ENCODE data around the gene GRIK3.

GRCh38 chr1:36818771-36819170, 215.5 kb downstream of the GRIK3 start:
- TF ChIP-seq ZNF274 (IDR thresholded peaks at IDR 0.05; ENCODE audit: low read depth, low read length) = no peak
- TF ChIP-seq YY1 (IDR thresholded peaks at IDR 0.05; ENCODE audit: insufficient read depth, insufficient read length) = no peak

Measured in NT2/D1 (cell line).